Esophagus mucosa (tissue), 1 donor: ENCODE measurements around the gene PSD4. TPM values are rescaled to one million over a fixed set of nuclear protein-coding genes. Genes with fewer than 3 reads are reported as not detected.

Experiments
- ATAC-seq: fragments of 200-7000 bp; cut with Tn5 transposase; one replicate; pipeline ENCODE4 v1.9.1; 2020
- total RNA-seq: library from RNA; stranded (reverse); gene quantifications from one replicate; pipeline ENCODE4 v1.2.4, GENCODE V29; 2023
- donor health status: DM: yes; HTN: yes; CAD: no.

Gene PSD4
- total RNA-seq, 1 donor from 2014 or later: 38.6 TPM

GRCh38 chr2:113142290-113142689 is 31.5 kb upstream of the PSD4 start:
- no peak for ATAC-seq

GRCh38 chr2:113144259-113144658 is 29.5 kb upstream of the PSD4 start:
- no peak for ATAC-seq

GRCh38 chr2:113148606-113149552 is 24.9 kb upstream of the PSD4 start:
- ATAC-seq: peak; percentile 23

GRCh38 chr2:113149553-113150257 is 24.1 kb upstream of the PSD4 start:
- no peak for ATAC-seq

DNA sequence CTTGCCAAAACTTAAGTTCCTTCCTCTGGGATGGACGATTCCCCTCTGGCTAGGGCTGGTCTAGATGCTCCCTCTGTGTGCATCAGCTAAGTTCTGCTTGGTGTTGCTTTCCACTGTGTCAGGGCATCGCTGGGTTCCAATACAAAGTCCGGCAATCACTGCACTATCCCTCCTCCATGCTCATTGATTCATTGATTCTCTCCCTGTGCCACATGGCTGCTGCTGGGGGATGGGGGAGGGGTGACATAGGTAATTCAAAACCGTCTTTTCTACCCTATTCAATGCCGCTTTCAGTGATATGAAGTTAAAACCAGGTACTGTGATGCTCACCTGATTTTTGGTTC is 23.5 kb upstream of the PSD4 start:
- no peak for ATAC-seq

GRCh38 chr2:113155331-113155730 is 18.4 kb upstream of the PSD4 start:
- no peak for ATAC-seq

DNA sequence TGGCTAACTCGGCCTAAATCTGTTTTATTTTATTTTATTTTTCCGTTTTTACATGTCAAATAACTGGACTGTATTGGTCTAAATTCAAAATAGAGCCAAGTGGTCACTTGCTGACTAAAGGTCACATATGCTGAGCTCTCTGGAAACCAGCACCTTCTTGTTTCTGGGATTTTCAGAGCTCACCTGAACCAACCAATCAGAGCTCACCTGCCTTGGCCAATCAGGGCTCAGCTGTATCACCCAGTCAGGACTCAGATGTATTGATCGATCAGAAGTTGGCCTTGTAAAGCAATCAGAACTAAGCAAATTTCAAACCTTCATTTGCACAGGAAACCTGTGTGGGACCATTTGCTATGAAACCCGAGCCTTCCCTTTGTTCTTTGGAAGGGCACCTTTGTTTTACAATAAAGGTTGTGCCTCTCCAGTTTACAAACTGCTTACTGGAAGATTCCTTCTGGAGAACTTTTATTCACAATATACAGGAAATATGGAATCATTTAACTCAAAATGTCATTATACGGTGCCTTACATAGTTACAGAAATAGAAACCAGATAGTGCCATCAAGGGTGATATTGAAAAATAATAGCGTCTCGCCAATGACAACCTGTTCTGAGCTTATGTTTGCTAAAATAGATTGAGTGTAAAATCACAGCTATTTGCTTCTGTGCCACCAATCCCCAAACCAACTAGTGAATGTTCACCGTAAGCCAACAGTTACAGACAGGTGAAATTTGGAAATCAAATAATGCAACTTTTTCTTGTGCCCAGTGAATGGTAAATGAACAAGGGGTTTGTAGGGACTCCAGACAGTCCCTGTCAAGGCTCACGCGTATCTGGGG is 17.3 kb upstream of the PSD4 start:
- no peak for ATAC-seq

- ATAC-seq: peak; percentile 87
Measured at GRCh38 chr2:113157118-113157896, 16.5 kb upstream of the PSD4 start.

GRCh38 chr2:113157897-113158753 is 15.6 kb upstream of the PSD4 start:
- ATAC-seq: peak; percentile 87

DNA sequence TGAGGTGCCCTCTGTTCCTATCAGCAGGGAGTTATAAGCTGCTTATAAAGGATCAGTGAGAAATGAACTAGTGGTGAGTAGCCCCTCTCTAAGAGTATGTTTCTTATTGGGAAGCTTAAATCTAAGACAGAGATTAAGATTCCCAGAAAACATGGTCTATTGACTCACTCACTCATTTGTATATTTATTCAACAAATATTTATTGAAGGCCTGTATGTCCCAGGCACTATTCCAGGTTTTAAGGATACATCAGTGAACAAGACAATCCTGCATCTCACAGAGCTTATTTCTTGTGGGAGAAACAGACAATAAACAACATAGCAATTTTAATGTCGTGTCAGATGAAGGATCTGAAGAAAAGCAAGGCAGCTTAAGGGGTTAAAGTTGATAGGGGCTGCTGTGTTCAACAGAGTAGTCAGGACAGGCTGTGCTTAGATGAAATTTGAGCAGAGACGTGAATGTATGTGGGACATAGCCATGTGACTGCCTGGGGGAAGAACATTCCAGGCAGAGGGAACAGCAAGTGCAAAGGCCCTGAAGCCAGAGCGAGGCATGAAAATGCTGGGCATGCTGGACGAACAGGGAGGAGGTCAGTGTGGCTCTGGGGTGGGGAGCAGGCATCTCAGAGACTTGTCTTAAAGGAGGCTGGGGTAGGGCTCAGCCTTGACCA is 14.8 kb upstream of the PSD4 start:
- no peak for ATAC-seq

- no peak for ATAC-seq
Measured at GRCh38 chr2:113160248-113160647, 13.5 kb upstream of the PSD4 start.

- ATAC-seq: no peak
Measured at GRCh38 chr2:113160962-113161361, 12.8 kb upstream of the PSD4 start.

DNA sequence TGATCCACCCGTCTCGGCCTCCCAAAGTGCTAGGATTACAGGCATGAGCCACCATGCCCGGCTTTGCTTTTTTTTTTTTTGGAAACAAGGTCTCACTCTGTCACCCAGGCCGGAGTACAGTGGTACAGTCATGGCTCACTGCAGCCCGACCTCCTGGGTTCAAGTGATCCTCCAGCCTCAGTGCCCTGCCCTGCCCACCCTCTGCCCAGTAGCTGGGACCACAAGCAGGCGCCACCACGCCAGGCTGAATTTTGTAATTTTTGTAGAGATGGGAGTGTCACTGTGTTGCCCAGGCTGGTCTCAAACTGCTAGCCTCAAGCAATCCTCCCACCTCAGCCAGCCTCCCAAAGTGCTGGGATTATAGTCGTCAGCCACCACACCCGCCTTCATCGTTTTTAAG is 11.6 kb upstream of the PSD4 start:
- ATAC-seq: no peak

DNA sequence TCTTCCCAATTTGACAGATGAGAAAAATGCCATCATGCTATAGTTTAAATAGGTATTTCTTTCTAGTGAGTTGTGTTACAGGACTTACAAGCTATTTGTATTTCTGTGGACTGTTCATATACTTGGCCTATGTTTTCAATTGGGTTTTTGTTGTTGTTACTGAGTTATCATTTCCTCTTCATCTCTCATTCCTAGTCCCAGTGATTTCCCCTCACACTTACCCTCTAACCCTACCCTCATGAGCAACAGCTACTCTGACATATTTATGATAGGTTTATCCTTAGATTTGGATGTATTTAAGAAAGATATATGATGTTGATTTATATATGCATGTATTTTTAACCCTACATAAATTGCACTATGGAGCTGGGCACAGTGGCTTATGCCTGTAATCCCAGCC is 10.9 kb upstream of the PSD4 start:
- no peak for ATAC-seq

DNA sequence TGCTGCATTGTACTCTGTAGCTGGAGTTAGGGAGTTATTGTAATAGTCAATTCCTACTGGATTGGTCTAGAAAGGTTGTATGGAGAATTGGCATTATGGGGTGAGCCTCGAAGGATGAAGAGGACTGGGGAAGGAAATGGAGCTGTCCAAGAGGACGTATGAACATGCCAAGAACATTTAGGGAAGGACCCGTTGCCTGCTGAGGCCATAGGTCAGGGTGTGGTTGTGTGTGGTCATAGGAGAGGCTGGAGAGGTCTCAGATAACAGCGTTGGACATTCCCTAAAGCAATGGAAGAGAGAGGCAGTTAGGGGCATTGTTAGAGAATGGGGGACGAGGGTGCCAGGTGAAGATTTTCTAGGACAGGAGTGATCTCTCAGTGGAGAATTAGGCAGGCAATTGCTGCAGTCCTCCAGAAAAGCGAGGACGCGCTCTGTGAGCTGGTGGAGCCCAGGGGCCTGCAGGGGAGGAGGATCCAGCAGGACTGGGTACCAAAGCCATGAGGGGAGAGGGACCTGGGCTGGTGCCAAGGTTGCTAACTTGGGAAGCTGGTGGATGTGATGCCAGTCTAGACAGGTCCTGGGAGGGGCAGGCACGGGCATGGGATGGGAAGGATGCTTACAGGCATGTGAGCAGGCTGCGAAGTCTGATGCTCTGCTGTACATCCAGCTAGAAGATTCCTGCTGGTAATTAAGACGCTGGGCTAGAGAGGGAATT is 9.4 kb upstream of the PSD4 start:
- peak; percentile 57 for ATAC-seq

- ATAC-seq: peak; percentile 7
Measured at GRCh38 chr2:113164930-113165585, 8.7 kb upstream of the PSD4 start.

- ATAC-seq: no peak
Measured at GRCh38 chr2:113166187-113166645, 7.6 kb upstream of the PSD4 start.

DNA sequence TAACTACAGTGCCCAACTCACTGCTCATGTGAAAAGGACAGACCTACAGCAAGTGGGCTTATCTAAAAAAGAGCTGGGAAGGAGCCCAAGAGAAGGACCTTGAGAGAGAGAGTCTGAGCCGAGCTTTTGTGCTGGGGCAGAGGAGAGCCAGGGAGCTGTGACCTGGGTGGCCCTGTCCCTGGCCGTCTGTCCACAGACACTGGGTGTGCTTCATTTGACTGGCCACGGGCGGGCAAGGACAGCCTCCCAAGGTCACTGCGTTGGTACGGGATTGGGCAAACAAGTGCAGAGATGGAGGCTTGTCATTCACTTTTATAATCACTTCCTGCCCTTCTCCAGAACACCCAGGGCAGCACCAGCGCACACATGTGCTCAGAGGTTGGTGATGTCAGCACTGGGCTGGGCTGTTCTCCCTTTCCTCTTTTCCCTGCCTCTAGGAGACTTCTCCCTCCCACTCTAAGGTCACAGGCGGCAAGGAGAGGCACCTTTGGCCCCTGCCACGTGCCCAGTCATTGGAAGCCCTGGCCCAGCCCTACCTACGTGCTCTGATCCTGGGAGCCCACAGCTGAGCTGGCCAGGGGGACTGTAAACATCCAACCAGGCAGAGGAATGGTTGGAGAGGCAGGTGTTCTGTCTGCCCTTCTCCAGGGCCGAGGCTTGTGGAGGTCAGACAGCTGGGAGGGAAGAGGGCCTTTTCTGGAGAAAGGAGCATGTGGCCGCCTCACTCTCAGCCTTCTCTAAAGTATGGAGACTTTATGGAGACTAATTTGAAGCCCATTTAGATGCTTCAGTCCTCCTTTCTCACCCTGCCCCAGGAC is 6.4 kb upstream of the PSD4 start:
- peak; percentile 47 for ATAC-seq
